Breast epithelium (tissue), 4 donors: ENCODE data around the gene GGT5. TPM values are rescaled to one million over a fixed set of nuclear protein-coding genes. Genes with fewer than 3 reads are reported as not detected.
A peak's percentile ranks its signal among the peaks of the same experiment; 100 is the strongest.
"Not testable (repeated sequence)": the region's sequence is repeated elsewhere in the genome, so short reads cannot be mapped to it uniquely, and the experiment has no call there.

ENCODE experiments used
- DNase-seq, 2 donors: peaks; one replicate each; pipeline ENCODE4 v3.0.0-alpha.2; 2019; ENCODE audit warnings: low spot score in 2 of 2
- H3K27ac ChIP-seq, 2 donors: fragments of 200-600 bp; sonication (generic) in 1 of 2; one replicate each; pipeline ENCODE4 v1.5.1; 2016 to 2019; ENCODE audit warnings: mild to moderate bottlenecking in 1 of 2
- H3K27me3 ChIP-seq, 2 donors: fragments of 200-600 bp; sonication (generic) in 1 of 2; one replicate each; pipeline versions ENCODE4 v1.5.1 to v1.6.0; 2017 to 2019; ENCODE audit warnings: control low read depth in 1 of 2, mild to moderate bottlenecking in 1 of 2
- H3K36me3 ChIP-seq: fragments of 200-600 bp; one replicate; pipeline ENCODE4 v1.5.1; 2019
- H3K4me1 ChIP-seq, 2 donors: fragments of 200-600 bp; sonication (generic); one replicate each; pipeline ENCODE4 v1.5.1; 2016 to 2019; ENCODE audit warnings: control low read depth in 1 of 2
- H3K4me3 ChIP-seq, 3 donors: fragments of 200-600 bp; sonication (generic); 1 replicate in 2 of 3; 2 replicates in 1 of 3; pipeline ENCODE4 v1.5.1; 2016 to 2019; ENCODE audit warnings: mild to moderate bottlenecking in 3 of 3, moderate library complexity in 2 of 3
- H3K9me3 ChIP-seq, 2 donors: fragments of 200-600 bp; sonication (generic) in 1 of 2; one replicate each; pipeline ENCODE4 v1.5.1; 2016 to 2019; ENCODE audit warnings: control low read depth in 1 of 2
- CTCF ChIP-seq, 3 donors: fragments of 450-650 bp; IDR thresholded peaks; one replicate each; pipeline ENCODE4 v1.5.1; 2016 to 2017; ENCODE audit warnings: antibody characterized with exemption in 3 of 3, mild to moderate bottlenecking in 3 of 3, moderate library complexity in 3 of 3
- POLR2A ChIP-seq: fragments of 450-650 bp; IDR thresholded peaks from one replicate; pipeline ENCODE4 v1.6.1; 2016; ENCODE audit warnings: antibody characterized with exemption, mild to moderate bottlenecking, moderate library complexity
- POLR2AphosphoS5 ChIP-seq, 3 donors: sonication (generic); formaldehyde crosslinking; IDR thresholded peaks; one replicate each; pipeline ENCODE4 v1.6.1; 2017; ENCODE audit warnings: antibody characterized with exemption in 3 of 3
- intact Hi-C: fragments of 100-400 bp; cut with DNase I; formaldehyde crosslinking; loops from one replicate; pipeline ENCODE4 v1.15.1; 2023; ENCODE audit warnings: low total_unique reads
- total RNA-seq, 3 donors: library from RNA; depleted of rRNA; stranded (reverse); fragments of >200 nt; gene quantifications; one replicate each; pipeline ENCODE4 v1.1.0, GENCODE V29; 2016

The GGT5 gene
- total RNA-seq, 3 donors from 2014 or later = 27.1 to 114 (median 61.0) TPM

GRCh38 chr22:24247011-24247507, 2.2 kb upstream of the GGT5 start:
- peaks cover 10 to 14% of the 10 kb centered on the region in 2 donors for H3K4me1 ChIP-seq
- H3K4me3 ChIP-seq = peak overlapping the region in 1 of 3 donors; percentile 5
- no peaks in the 10 kb centered on the region for H3K9me3 ChIP-seq

GRCh38 chr22:24245584-24246561, 991 bp upstream of the GGT5 start:
- H3K4me3 ChIP-seq = peak overlapping the region; percentile 38 to 71 (median 50)
- peak; percentile 27 to 90 (median 71) for TF ChIP-seq POLR2AphosphoS5 (IDR thresholded peaks at IDR 0.05)
- peak overlapping the region; percentile 91 to 94 for H3K27ac ChIP-seq
- intact Hi-C loops = loop anchor here (5.0 kb wide), 1 partner anchor 49 kb away; no protein-coding TSS in a partner anchor
- peaks cover 10 to 14% of the 10 kb centered on the region in 2 donors for H3K4me1 ChIP-seq
- H3K9me3 ChIP-seq, H3K36me3 ChIP-seq, H3K27me3 ChIP-seq: not testable (repeated sequence)
- DNase-seq = peak; percentile 70 to 71

More at GRCh38 chr22:24247011-24247507, 2.2 kb upstream of the GGT5 start:
- Histone ChIP-seq H3K36me3 (no peaks in the 10 kb centered on the region), H3K27me3 (no peaks in the 10 kb centered on the region), H3K27ac (peak overlapping the region; percentile 91 to 94)
- DNase-seq = no peak
- no peak for TF ChIP-seq POLR2A
- TF ChIP-seq CTCF (IDR thresholded peaks at IDR 0.05) = no peak
- TF ChIP-seq POLR2AphosphoS5 (IDR thresholded peaks at IDR 0.05) = no peak
- intact Hi-C loops = loop anchor here (5.0 kb wide), 1 partner anchor 50 kb away; no protein-coding TSS in a partner anchor

GRCh38 chr22:24244144-24244787, 616 bp downstream of the GGT5 start:
- no peaks in the 10 kb centered on the region for H3K27me3 ChIP-seq
- DNase-seq = peak in 1 of 2 donors; percentile 36
- H3K36me3 ChIP-seq = no peaks in the 10 kb centered on the region
- H3K4me1 ChIP-seq = peaks cover 10 to 14% of the 10 kb centered on the region in 2 donors
- intact Hi-C loops = no loop called here
- TF ChIP-seq POLR2AphosphoS5 (IDR thresholded peaks at IDR 0.05) = peak in 1 of 3 donors; percentile 31
- no peak for TF ChIP-seq CTCF (IDR thresholded peaks at IDR 0.05)
- no peak for TF ChIP-seq POLR2A
- H3K9me3 ChIP-seq = no peaks in the 10 kb centered on the region
- peak overlapping the region; percentile 74 to 94 for H3K27ac ChIP-seq
- H3K4me3 ChIP-seq = peak overlapping the region; percentile 38 to 71 (median 50)

GRCh38 chr22:24243417-24243816, 1.5 kb downstream of the GGT5 start:
- H3K36me3 ChIP-seq, intact Hi-C loops, DNase-seq, H3K27me3 ChIP-seq, H3K9me3 ChIP-seq: not testable (repeated sequence)
- peak overlapping the region; percentile 38 to 71 (median 50) for H3K4me3 ChIP-seq
- H3K27ac ChIP-seq = peak overlapping the region; percentile 74 to 94
- peaks cover 10 to 14% of the 10 kb centered on the region in 2 donors for H3K4me1 ChIP-seq
- peak in 1 of 3 donors; percentile 16 for TF ChIP-seq POLR2AphosphoS5 (IDR thresholded peaks at IDR 0.05)

GRCh38 chr22:24240985-24241692, 3.7 kb downstream of the GGT5 start:
- DNase-seq, H3K9me3 ChIP-seq, H3K4me1 ChIP-seq, H3K27me3 ChIP-seq, intact Hi-C loops, H3K36me3 ChIP-seq: not testable (repeated sequence)
- H3K4me3 ChIP-seq = peak overlapping the region in 1 of 3 donors; percentile 19
- H3K27ac ChIP-seq = peak overlapping the region in 1 of 2 donors; percentile 25

- no peaks in the 10 kb centered on the region for H3K9me3 ChIP-seq
- H3K4me3 ChIP-seq = no peak overlapping the region
- H3K4me1 ChIP-seq = peaks cover 3 to 5% of the 10 kb centered on the region in 2 donors
- intact Hi-C loops = no loop called here
- H3K36me3 ChIP-seq = no peaks in the 10 kb centered on the region
- no peak overlapping the region for H3K27ac ChIP-seq
- TF ChIP-seq POLR2A = no peak
- no peak for TF ChIP-seq POLR2AphosphoS5 (IDR thresholded peaks at IDR 0.05)
- no peak for TF ChIP-seq CTCF (IDR thresholded peaks at IDR 0.05)
- no peak for DNase-seq
- no peaks in the 10 kb centered on the region for H3K27me3 ChIP-seq
Measured at GRCh38 chr22:24240381-24240780, 4.5 kb downstream of the GGT5 start.

- intact Hi-C loops, H3K27me3 ChIP-seq, H3K9me3 ChIP-seq, H3K4me3 ChIP-seq, H3K36me3 ChIP-seq, DNase-seq, H3K27ac ChIP-seq, H3K4me1 ChIP-seq: not testable (repeated sequence)
Measured at GRCh38 chr22:24238101-24238694, 6.7 kb downstream of the GGT5 start.
